Measurements from ENCODE around the gene LRRC17. TPM values are rescaled to one million over a fixed set of nuclear protein-coding genes. Genes with fewer than 3 reads are reported as not detected.

Gene LRRC17
- total RNA-seq, 4 donors from 2014 or later = 1.5 to 7.6 (median 3.1) TPM

- no peak for TF ChIP-seq EP300 (IDR thresholded peaks at IDR 0.05)
- TF ChIP-seq POLR2AphosphoS5 (IDR thresholded peaks at IDR 0.05) = no peak
- TF ChIP-seq POLR2A (IDR thresholded peaks at IDR 0.05) = no peak
- no peak for TF ChIP-seq CTCF (IDR thresholded peaks at IDR 0.05)
- WGBS, 2 donors (ENCODE audit: low coverage in 1 of 2) = 59 to 80% methylated on average over 3 of the region's 3 CpGs
- H3K27me3 ChIP-seq = no peaks in the 10 kb centered on the region
- H3K27ac ChIP-seq = peak overlapping the region in 3 of 4 donors; percentile 47 to 79 (median 68)
- peak overlapping the region in 1 of 2 donors; percentile 22 for H3K4me3 ChIP-seq
- ATAC-seq = no peak
- H3K9me3 ChIP-seq = no peaks in the 10 kb centered on the region
- H3K36me3 ChIP-seq = no peaks in the 10 kb centered on the region
- H3K4me1 ChIP-seq = peaks cover 3 to 58% (median 3%) of the 10 kb centered on the region in 3 donors
These were observed 21.9 kb downstream of the LRRC17 start for GRCh38 chr7:102934701-102935100.

- WGBS, 2 donors (ENCODE audit: low coverage in 1 of 2) = 14 to 46% methylated on average over 5 to 6 of the region's 6 CpGs
These were observed 22.8 kb downstream of the LRRC17 start for GRCh38 chr7:102935450-102936115.

GRCh38 chr7:102938679-102939078 lies 25.9 kb downstream of the LRRC17 start:
- peak overlapping the region in 3 of 4 donors; percentile 4 to 50 (median 43) for H3K27ac ChIP-seq
- 18 to 20% methylated on average over 1 of the region's 1 CpG for WGBS, 2 donors (ENCODE audit: low coverage in 1 of 2)
- no peak overlapping the region for H3K4me3 ChIP-seq
- TF ChIP-seq CTCF (IDR thresholded peaks at IDR 0.05) (no peak), POLR2AphosphoS5 (IDR thresholded peaks at IDR 0.05) (no peak), POLR2A (IDR thresholded peaks at IDR 0.05) (no peak), EP300 (IDR thresholded peaks at IDR 0.05) (no peak)
- H3K27me3 ChIP-seq = no peaks in the 10 kb centered on the region
- no peaks in the 10 kb centered on the region for H3K36me3 ChIP-seq
- ATAC-seq = no peak
- H3K4me1 ChIP-seq = peaks cover 3 to 55% (median 7%) of the 10 kb centered on the region in 3 donors
- no peaks in the 10 kb centered on the region for H3K9me3 ChIP-seq

More at GRCh38 chr7:102935450-102936115, 22.8 kb downstream of the LRRC17 start:
- no peak for ATAC-seq
- Histone ChIP-seq H3K4me3 (no peak overlapping the region), H3K9me3 (no peaks in the 10 kb centered on the region), H3K27me3 (no peaks in the 10 kb centered on the region), H3K27ac (peak overlapping the region in 1 of 4 donors; percentile 19), H3K36me3 (no peaks in the 10 kb centered on the region), H3K4me1 (peaks cover 3 to 58% (median 3%) of the 10 kb centered on the region in 3 donors)
- no peak for TF ChIP-seq CTCF (IDR thresholded peaks at IDR 0.05)
- no peak for TF ChIP-seq POLR2AphosphoS5 (IDR thresholded peaks at IDR 0.05)
- no peak for TF ChIP-seq POLR2A (IDR thresholded peaks at IDR 0.05)
- no peak for TF ChIP-seq EP300 (IDR thresholded peaks at IDR 0.05)

GRCh38 chr7:102942181-102942866 lies 29.5 kb downstream of the LRRC17 start:
- H3K27me3 ChIP-seq = no peaks in the 10 kb centered on the region
- no peak overlapping the region for H3K4me3 ChIP-seq
- H3K27ac ChIP-seq = no peak overlapping the region
- ATAC-seq = no peak
- H3K9me3 ChIP-seq = no peaks in the 10 kb centered on the region
- 30 to 58% methylated on average over 4 of the region's 4 CpGs for WGBS, 2 donors (ENCODE audit: low coverage in 1 of 2)
- H3K36me3 ChIP-seq = no peaks in the 10 kb centered on the region
- H3K4me1 ChIP-seq = peaks cover 0 to 34% (median 7%) of the 10 kb centered on the region in 3 donors
- no peak for TF ChIP-seq CTCF (IDR thresholded peaks at IDR 0.05)
- TF ChIP-seq POLR2AphosphoS5 (IDR thresholded peaks at IDR 0.05) = no peak
- no peak for TF ChIP-seq POLR2A (IDR thresholded peaks at IDR 0.05)
- TF ChIP-seq EP300 (IDR thresholded peaks at IDR 0.05) = no peak
